K562 (cell line): ENCODE results near the gene SESN2. TPM values are rescaled to one million over a fixed set of nuclear protein-coding genes. Genes with fewer than 3 reads are reported as not detected.

Source experiments
- CREB1 ChIP-seq, 2 experiments: sonication (generic) in 1 of 2; formaldehyde crosslinking in 1 of 2; IDR thresholded peaks; 2 replicates each; pipeline versions ENCODE4 v1.6.1 to v1.8.0; 2012 to 2022; ENCODE audit warnings: inconsistent platforms in 1 of 2, mild to moderate bottlenecking in 1 of 2, missing genetic modification reagents in 1 of 2, moderate library complexity in 1 of 2
- DPF2 ChIP-seq: fragments of 450-650 bp; IDR thresholded peaks from 2 replicates; pipeline ENCODE4 v1.6.1; 2016
- FOXJ3 ChIP-seq: sonication (generic); formaldehyde crosslinking; IDR thresholded peaks from 2 replicates; pipeline ENCODE4 v1.4.0; 2020; ENCODE audit warnings: mild to moderate bottlenecking, missing genetic modification reagents
- GABPA ChIP-seq: fragments of 200-800 bp; sonication (Bioruptor generic); conservative IDR thresholded peaks from 2 replicates; pipeline ENCODE4 v1.6.1; 2016; ENCODE audit warnings: low read depth, missing genetic modification characterization, missing compliant biosample characterization
- JUND ChIP-seq, 2 experiments: IDR thresholded peaks; 2 replicates in 1 of 2; 3 replicates in 1 of 2; pipeline ENCODE4 v1.6.1; 2011; ENCODE audit warnings: borderline replicate concordance in 2 of 2, low read depth in 2 of 2, low read length in 2 of 2, improper control_type of control experiment in 1 of 2, missing biosample characterization in 1 of 2, missing genetic modification characterization in 1 of 2, missing genetic modification reagents in 1 of 2
- MTA1 ChIP-seq: fragments of 450-650 bp; IDR thresholded peaks from 2 replicates; pipeline ENCODE4 v1.6.1; 2017; ENCODE audit warnings: borderline replicate concordance
- NBN ChIP-seq: fragments of 450-650 bp; IDR thresholded peaks from 2 replicates; pipeline ENCODE4 v1.6.1; 2016; ENCODE audit warnings: low read depth, mild to moderate bottlenecking
- NCOA1 ChIP-seq: fragments of 450-650 bp; IDR thresholded peaks from 2 replicates; pipeline ENCODE4 v1.6.1; 2016; ENCODE audit warnings: low read depth
- POLR2AphosphoS5 ChIP-seq: IDR thresholded peaks from 2 replicates; pipeline ENCODE4 v1.6.1; 2011; ENCODE audit warnings: mild to moderate bottlenecking, low read depth, low read length, moderate library complexity; ENCODE audit not compliant: control insufficient read depth, insufficient read depth
- SMARCA4 ChIP-seq: fragments of 450-650 bp; IDR thresholded peaks from 2 replicates; pipeline ENCODE4 v1.6.1; 2016
- SMC3 ChIP-seq: conservative IDR thresholded peaks from 2 replicates; pipeline ENCODE4 v1.6.1; 2011; ENCODE audit warnings: low read depth, low read length, improper control_type of control experiment; ENCODE audit not compliant: insufficient read depth
- SOX6 ChIP-seq: fragments of 450-650 bp; IDR thresholded peaks from 2 replicates; pipeline ENCODE4 v1.6.1; 2014; ENCODE audit warnings: mild to moderate bottlenecking
- ZBTB7A ChIP-seq: IDR thresholded peaks from 2 replicates; pipeline ENCODE4 v1.6.1; 2011; ENCODE audit warnings: low read depth, mild to moderate bottlenecking, low read length, moderate library complexity, borderline replicate concordance; ENCODE audit not compliant: control insufficient read depth
- ZNF217 ChIP-seq: sonication (generic); formaldehyde crosslinking; IDR thresholded peaks from 2 replicates; pipeline ENCODE4 v1.8.0; 2022; ENCODE audit warnings: mild to moderate bottlenecking, missing genetic modification reagents
- polyA plus RNA-seq, 8 experiments: library from polyadenylated mRNA; depleted of rRNA in 4 of 8; stranded (reverse) in 5 of 8; unstranded in 3 of 8; fragments of >200 nt; fragmentation: Nextera tagmentation in 2 of 8; fragmentation: Illumina TruSeq in 1 of 8; extraction: Ambion mirVana in 2 of 8; extraction: Trizol in 1 of 8; gene quantifications; 2 replicates each; pipeline versions ENCODE4 v1.2.1 to v1.2.3, GENCODE V29; 2011 to 2014; ENCODE audit warnings: inconsistent platforms in 1 of 8, missing spikeins in 1 of 8
- total RNA-seq, 7 experiments: library from RNA; depleted of rRNA in 6 of 7; stranded (reverse); fragments of >200 nt in 6 of 7; fragmentation: Illumina TruSeq in 2 of 7; extraction: Trizol in 2 of 7; gene quantifications; 2 replicates each; pipeline versions ENCODE4 v1.2.1 to v1.2.3, GENCODE V29; 2011 to 2021; ENCODE audit warnings: low replicate concordance in 1 of 7
- TF ChIP-seq, protein P1 (sequence below): sonication (generic); IDR thresholded peaks from 2 replicates; pipeline ENCODE4 v1.6.1; 2016
- TF ChIP-seq, protein P2 (sequence below): sonication (generic); formaldehyde crosslinking; IDR thresholded peaks from 2 replicates; pipeline ENCODE4 v1.8.1; 2023; ENCODE audit warnings: mild to moderate bottlenecking, missing genetic modification reagents, moderate library complexity
- TF ChIP-seq, protein P3 (sequence below): fragments of 450-650 bp; conservative IDR thresholded peaks from 2 replicates; pipeline ENCODE4 v1.6.1; 2016; ENCODE audit warnings: missing genetic modification characterization, low read depth, mild to moderate bottlenecking, missing compliant biosample characterization, moderate library complexity
- TF ChIP-seq, protein P4 (sequence below), 2 experiments: IDR thresholded peaks; 2 replicates each; pipeline ENCODE4 v1.6.1; 2011; ENCODE audit warnings: borderline replicate concordance in 1 of 2, control low read depth in 1 of 2, low read depth in 1 of 2, low read length in 1 of 2, mild to moderate bottlenecking in 1 of 2, mixed read lengths in 1 of 2, moderate library complexity in 1 of 2; ENCODE audit not compliant: insufficient read depth in 1 of 2, insufficient read length in 1 of 2, poor library complexity in 1 of 2, severe bottlenecking in 1 of 2; ENCODE audit errors: extremely low read depth in 1 of 2
- TF ChIP-seq, protein P5 (sequence below), 2 experiments: IDR thresholded peaks; 2 replicates each; pipeline ENCODE4 v1.6.1; 2012; ENCODE audit warnings: improper control_type of control experiment in 2 of 2, low read depth in 2 of 2, low read length in 2 of 2, borderline replicate concordance in 1 of 2

Gene SESN2
- total and polyA plus RNA-seq, 9 of the 15 experiments (the other 6 are each of a cell fraction or from before 2014, with no cell fraction given) = 3.7 to 71.3 (median 16.8) TPM

DNA sequence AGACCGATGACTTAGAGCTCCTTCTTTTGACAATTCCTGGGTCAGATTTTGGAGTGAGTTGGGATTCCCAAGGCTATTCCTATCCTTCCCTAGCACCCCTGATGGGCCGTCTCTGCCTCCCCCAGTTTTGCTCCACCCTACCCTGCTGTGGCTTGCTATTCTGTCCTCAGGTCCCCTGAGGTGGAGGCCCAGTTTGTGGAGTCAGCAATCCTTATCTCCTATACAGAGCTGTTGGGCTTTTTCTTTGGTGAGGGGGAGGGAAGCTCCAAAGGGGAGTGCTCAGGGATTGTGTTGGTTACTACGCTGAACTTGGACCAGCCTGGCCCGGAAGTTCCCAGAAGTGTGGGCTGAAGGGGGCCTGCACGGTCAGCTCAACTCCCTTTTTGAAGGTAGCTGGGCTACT, 7.6 kb downstream of the SESN2 start (continued):
- peak; percentile 64 for TF ChIP-seq JUND (IDR thresholded peaks at IDR 0.05; ENCODE audit: borderline replicate concordance, low read depth, low read length)
- peak; percentile 76; the same call in 1 of the 3 replicates for TF ChIP-seq JUND (tag; IDR thresholded peaks at IDR 0.05; ENCODE audit: borderline replicate concordance, low read depth, low read length)
- peak; percentile 90 for TF ChIP-seq DPF2
- peak; percentile 62; the same call in 1 of the 2 replicates for TF ChIP-seq ZBTB7A
- TF ChIP-seq, protein P1, sequence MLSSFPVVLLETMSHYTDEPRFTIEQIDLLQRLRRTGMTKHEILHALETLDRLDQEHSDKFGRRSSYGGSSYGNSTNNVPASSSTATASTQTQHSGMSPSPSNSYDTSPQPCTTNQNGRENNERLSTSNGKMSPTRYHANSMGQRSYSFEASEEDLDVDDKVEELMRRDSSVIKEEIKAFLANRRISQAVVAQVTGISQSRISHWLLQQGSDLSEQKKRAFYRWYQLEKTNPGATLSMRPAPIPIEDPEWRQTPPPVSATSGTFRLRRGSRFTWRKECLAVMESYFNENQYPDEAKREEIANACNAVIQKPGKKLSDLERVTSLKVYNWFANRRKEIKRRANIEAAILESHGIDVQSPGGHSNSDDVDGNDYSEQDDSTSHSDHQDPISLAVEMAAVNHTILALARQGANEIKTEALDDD = peak; percentile 91
- TF ChIP-seq, protein P2, sequence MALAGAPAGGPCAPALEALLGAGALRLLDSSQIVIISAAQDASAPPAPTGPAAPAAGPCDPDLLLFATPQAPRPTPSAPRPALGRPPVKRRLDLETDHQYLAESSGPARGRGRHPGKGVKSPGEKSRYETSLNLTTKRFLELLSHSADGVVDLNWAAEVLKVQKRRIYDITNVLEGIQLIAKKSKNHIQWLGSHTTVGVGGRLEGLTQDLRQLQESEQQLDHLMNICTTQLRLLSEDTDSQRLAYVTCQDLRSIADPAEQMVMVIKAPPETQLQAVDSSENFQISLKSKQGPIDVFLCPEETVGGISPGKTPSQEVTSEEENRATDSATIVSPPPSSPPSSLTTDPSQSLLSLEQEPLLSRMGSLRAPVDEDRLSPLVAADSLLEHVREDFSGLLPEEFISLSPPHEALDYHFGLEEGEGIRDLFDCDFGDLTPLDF (CRISPR knock-in tag) = no peak
- TF ChIP-seq NCOA1 = peak; percentile 69; the same call in 1 of the 2 replicates
- TF ChIP-seq, protein P3, sequence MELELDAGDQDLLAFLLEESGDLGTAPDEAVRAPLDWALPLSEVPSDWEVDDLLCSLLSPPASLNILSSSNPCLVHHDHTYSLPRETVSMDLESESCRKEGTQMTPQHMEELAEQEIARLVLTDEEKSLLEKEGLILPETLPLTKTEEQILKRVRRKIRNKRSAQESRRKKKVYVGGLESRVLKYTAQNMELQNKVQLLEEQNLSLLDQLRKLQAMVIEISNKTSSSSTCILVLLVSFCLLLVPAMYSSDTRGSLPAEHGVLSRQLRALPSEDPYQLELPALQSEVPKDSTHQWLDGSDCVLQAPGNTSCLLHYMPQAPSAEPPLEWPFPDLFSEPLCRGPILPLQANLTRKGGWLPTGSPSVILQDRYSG (tag) = 0 out of 2 replicates have a peak, but pooled peaks have one; percentile 22
- TF ChIP-seq ZNF217 (CRISPR knock-in tag) = no peak
- peak; percentile 77 for TF ChIP-seq SMARCA4
- peak; percentile 83 for TF ChIP-seq NBN
- TF ChIP-seq, protein P4, sequence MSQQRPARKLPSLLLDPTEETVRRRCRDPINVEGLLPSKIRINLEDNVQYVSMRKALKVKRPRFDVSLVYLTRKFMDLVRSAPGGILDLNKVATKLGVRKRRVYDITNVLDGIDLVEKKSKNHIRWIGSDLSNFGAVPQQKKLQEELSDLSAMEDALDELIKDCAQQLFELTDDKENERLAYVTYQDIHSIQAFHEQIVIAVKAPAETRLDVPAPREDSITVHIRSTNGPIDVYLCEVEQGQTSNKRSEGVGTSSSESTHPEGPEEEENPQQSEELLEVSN (IDR thresholded peaks at IDR 0.05; ENCODE audit: borderline replicate concordance in 1 of 2, extremely low read depth in 1 of 2, insufficient read depth in 1 of 2, insufficient read length in 1 of 2, low read depth in 1 of 2, low read length in 1 of 2, poor library complexity in 1 of 2, severe bottlenecking in 1 of 2) = no peak
- 0 out of 2 replicates have a peak, but pooled peaks have one; percentile 32 for TF ChIP-seq SMC3
- TF ChIP-seq GABPA (tag) = peak; percentile 54
- TF ChIP-seq MTA1 = no peak
- peak; percentile 85 for TF ChIP-seq SOX6
- TF ChIP-seq, protein P5, sequence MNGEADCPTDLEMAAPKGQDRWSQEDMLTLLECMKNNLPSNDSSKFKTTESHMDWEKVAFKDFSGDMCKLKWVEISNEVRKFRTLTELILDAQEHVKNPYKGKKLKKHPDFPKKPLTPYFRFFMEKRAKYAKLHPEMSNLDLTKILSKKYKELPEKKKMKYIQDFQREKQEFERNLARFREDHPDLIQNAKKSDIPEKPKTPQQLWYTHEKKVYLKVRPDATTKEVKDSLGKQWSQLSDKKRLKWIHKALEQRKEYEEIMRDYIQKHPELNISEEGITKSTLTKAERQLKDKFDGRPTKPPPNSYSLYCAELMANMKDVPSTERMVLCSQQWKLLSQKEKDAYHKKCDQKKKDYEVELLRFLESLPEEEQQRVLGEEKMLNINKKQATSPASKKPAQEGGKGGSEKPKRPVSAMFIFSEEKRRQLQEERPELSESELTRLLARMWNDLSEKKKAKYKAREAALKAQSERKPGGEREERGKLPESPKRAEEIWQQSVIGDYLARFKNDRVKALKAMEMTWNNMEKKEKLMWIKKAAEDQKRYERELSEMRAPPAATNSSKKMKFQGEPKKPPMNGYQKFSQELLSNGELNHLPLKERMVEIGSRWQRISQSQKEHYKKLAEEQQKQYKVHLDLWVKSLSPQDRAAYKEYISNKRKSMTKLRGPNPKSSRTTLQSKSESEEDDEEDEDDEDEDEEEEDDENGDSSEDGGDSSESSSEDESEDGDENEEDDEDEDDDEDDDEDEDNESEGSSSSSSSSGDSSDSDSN (IDR thresholded peaks at IDR 0.05; ENCODE audit: borderline replicate concordance in 1 of 2, low read depth in 2 of 2, low read length in 2 of 2) = peak; percentile 47 to 88; a peak in 1 of 4 replicates
- no peak for TF ChIP-seq FOXJ3
- TF ChIP-seq CREB1 (IDR thresholded peaks at IDR 0.05) = peak; percentile 30; the same call in 1 of the 2 replicates
- TF ChIP-seq CREB1 (CRISPR knock-in tag; IDR thresholded peaks at IDR 0.05) = no peak
- TF ChIP-seq POLR2AphosphoS5 = peak; percentile 75
